Measurements from ENCODE around the gene PTPRN2.
"Not testable (repeated sequence)": the region's sequence is repeated elsewhere in the genome, so short reads cannot be mapped to it uniquely, and the experiment has no call there.

Gene PTPRN2

GRCh38 chr7:158626289-158626688, 38.7 kb upstream of the PTPRN2 start:
- peaks cover 11 to 79% of the 10 kb centered on the region in 2 donors for H3K36me3 ChIP-seq (replicated peaks in 1 of 2; ENCODE audit: control insufficient read depth in 2 of 2, insufficient read depth in 2 of 2, low read length in 2 of 2)
- H4K91ac ChIP-seq (ENCODE audit: low read depth, low read length, poor library complexity), result not testable (repeated sequence)

GRCh38 chr7:158623241-158623640, 35.6 kb upstream of the PTPRN2 start:
- Histone ChIP-seq H3K27me3 (ENCODE audit: control insufficient read depth in 3 of 3, insufficient read depth in 3 of 3, low read depth in 1 of 3, low read length in 3 of 3) (no peaks in the 10 kb centered on the region), H2AK5ac (ENCODE audit: low read depth, low read length) (no peak overlapping the region), H2BK12ac (ENCODE audit: low read length) (no peak overlapping the region), H3K9ac (ENCODE audit: low read depth, low read length, poor library complexity) (no peak overlapping the region), H3K4me3 (ENCODE audit: low read length in 2 of 2) (no peak overlapping the region), H3K36me3 (replicated peaks in 1 of 2; ENCODE audit: control insufficient read depth in 2 of 2, insufficient read depth in 2 of 2, low read length in 2 of 2) (peaks cover 2 to 61% of the 10 kb centered on the region in 2 donors), H2AFZ (ENCODE audit: low read length) (no peak overlapping the region), H3K4ac (ENCODE audit: low read length) (no peak overlapping the region), H3K9me3 (replicated peaks in 1 of 2; ENCODE audit: control insufficient read depth in 2 of 2, insufficient read depth in 1 of 2, low read depth in 1 of 2, low read length in 2 of 2) (peaks cover 0 to 2% of the 10 kb centered on the region in 2 donors), H3K4me2 (ENCODE audit: insufficient read depth, low read length, poor library complexity, severe bottlenecking) (no peak overlapping the region), H3K18ac (ENCODE audit: low read length) (no peak overlapping the region), H2BK120ac (ENCODE audit: low read depth, low read length) (no peak overlapping the region), H2BK15ac (ENCODE audit: low read length) (no peak overlapping the region), H3K4me1 (ENCODE audit: control insufficient read depth in 2 of 2, insufficient read depth in 1 of 2, low read depth in 1 of 2, low read length in 2 of 2) (no peaks in the 10 kb centered on the region), H4K8ac (ENCODE audit: low read depth, low read length) (no peak overlapping the region), H2BK5ac (ENCODE audit: low read length) (no peak overlapping the region), H3K23ac (ENCODE audit: low read depth, low read length, poor library complexity) (no peak overlapping the region), H4K91ac (ENCODE audit: low read depth, low read length, poor library complexity) (no peak overlapping the region), H3K79me1 (ENCODE audit: low read depth, low read length) (no peaks in the 10 kb centered on the region), H3K27ac (replicated peaks; ENCODE audit: low read length) (no peak overlapping the region), H3K14ac (ENCODE audit: low read length) (no peak overlapping the region)
- DNase-seq (ENCODE audit: low spot score), result no peak
- no CpG with 5 or more reads among the region's 13 CpGs for WGBS, 2 donors (ENCODE audit: extremely low coverage in 2 of 2, insufficient read length in 2 of 2, insufficient replicate concordance in 1 of 2)

More at GRCh38 chr7:158626289-158626688, 38.7 kb upstream of the PTPRN2 start:
- H3K18ac ChIP-seq (ENCODE audit: low read length); DNase-seq (ENCODE audit: low spot score); H2BK5ac ChIP-seq (ENCODE audit: low read length); H4K8ac ChIP-seq (ENCODE audit: low read depth, low read length); H2BK12ac ChIP-seq (ENCODE audit: low read length); H3K9ac ChIP-seq (ENCODE audit: low read depth, low read length, poor library complexity); H3K23ac ChIP-seq (ENCODE audit: low read depth, low read length, poor library complexity); H2BK120ac ChIP-seq (ENCODE audit: low read depth, low read length); H3K79me1 ChIP-seq (ENCODE audit: low read depth, low read length); H3K9me3 ChIP-seq (replicated peaks in 1 of 2; ENCODE audit: control insufficient read depth in 2 of 2, insufficient read depth in 1 of 2, low read depth in 1 of 2, low read length in 2 of 2); H3K4me1 ChIP-seq (ENCODE audit: control insufficient read depth in 2 of 2, insufficient read depth in 1 of 2, low read depth in 1 of 2, low read length in 2 of 2); H3K27me3 ChIP-seq (ENCODE audit: control insufficient read depth in 3 of 3, insufficient read depth in 3 of 3, low read depth in 1 of 3, low read length in 3 of 3); H3K4me2 ChIP-seq (ENCODE audit: insufficient read depth, low read length, poor library complexity, severe bottlenecking); H2BK15ac ChIP-seq (ENCODE audit: low read length); H3K14ac ChIP-seq (ENCODE audit: low read length); H2AFZ ChIP-seq (ENCODE audit: low read length); H2AK5ac ChIP-seq (ENCODE audit: low read depth, low read length); H3K27ac ChIP-seq (replicated peaks; ENCODE audit: low read length); H3K4ac ChIP-seq (ENCODE audit: low read length); H3K4me3 ChIP-seq (ENCODE audit: low read length in 2 of 2): not testable (repeated sequence)
- WGBS, 2 donors (ENCODE audit: extremely low coverage in 2 of 2, insufficient read length in 2 of 2, insufficient replicate concordance in 1 of 2), result no CpG with 5 or more reads among the region's 8 CpGs

GRCh38 chr7:158620839-158621441, 33.3 kb upstream of the PTPRN2 start:
- Histone ChIP-seq H3K4me1 (ENCODE audit: control insufficient read depth in 2 of 2, insufficient read depth in 1 of 2, low read depth in 1 of 2, low read length in 2 of 2) (no peaks in the 10 kb centered on the region), H3K79me1 (ENCODE audit: low read depth, low read length) (no peaks in the 10 kb centered on the region), H3K4me2 (ENCODE audit: insufficient read depth, low read length, poor library complexity, severe bottlenecking) (no peak overlapping the region), H3K18ac (ENCODE audit: low read length) (no peak overlapping the region), H3K27ac (replicated peaks; ENCODE audit: low read length) (no peak overlapping the region), H3K36me3 (replicated peaks in 1 of 2; ENCODE audit: control insufficient read depth in 2 of 2, insufficient read depth in 2 of 2, low read length in 2 of 2) (peaks cover 0 to 51% of the 10 kb centered on the region in 2 donors), H3K14ac (ENCODE audit: low read length) (no peak overlapping the region), H2BK15ac (ENCODE audit: low read length) (no peak overlapping the region), H2BK120ac (ENCODE audit: low read depth, low read length) (no peak overlapping the region), H2AFZ (ENCODE audit: low read length) (no peak overlapping the region), H2BK12ac (ENCODE audit: low read length) (no peak overlapping the region), H3K9me3 (replicated peaks in 1 of 2; ENCODE audit: control insufficient read depth in 2 of 2, insufficient read depth in 1 of 2, low read depth in 1 of 2, low read length in 2 of 2) (no peaks in the 10 kb centered on the region), H3K27me3 (ENCODE audit: control insufficient read depth in 3 of 3, insufficient read depth in 3 of 3, low read depth in 1 of 3, low read length in 3 of 3) (no peaks in the 10 kb centered on the region), H2AK5ac (ENCODE audit: low read depth, low read length) (no peak overlapping the region), H3K4ac (ENCODE audit: low read length) (no peak overlapping the region), H3K9ac (ENCODE audit: low read depth, low read length, poor library complexity) (no peak overlapping the region), H2BK5ac (ENCODE audit: low read length) (no peak overlapping the region), H4K8ac (ENCODE audit: low read depth, low read length) (no peak overlapping the region), H4K91ac (ENCODE audit: low read depth, low read length, poor library complexity) (no peak overlapping the region), H3K23ac (ENCODE audit: low read depth, low read length, poor library complexity) (no peak overlapping the region), H3K4me3 (ENCODE audit: low read length in 2 of 2) (no peak overlapping the region)
- DNase-seq (ENCODE audit: low spot score), result no peak
- WGBS, 2 donors (ENCODE audit: extremely low coverage in 2 of 2, insufficient read length in 2 of 2, insufficient replicate concordance in 1 of 2), result no CpG with 5 or more reads among the region's 6 CpGs

GRCh38 chr7:158620418-158620817, 32.8 kb upstream of the PTPRN2 start:
- Histone ChIP-seq H3K27me3 (ENCODE audit: control insufficient read depth in 3 of 3, insufficient read depth in 3 of 3, low read depth in 1 of 3, low read length in 3 of 3) (no peaks in the 10 kb centered on the region), H3K18ac (ENCODE audit: low read length) (no peak overlapping the region), H3K9ac (ENCODE audit: low read depth, low read length, poor library complexity) (no peak overlapping the region), H4K8ac (ENCODE audit: low read depth, low read length) (no peak overlapping the region), H2BK5ac (ENCODE audit: low read length) (no peak overlapping the region), H3K79me1 (ENCODE audit: low read depth, low read length) (no peaks in the 10 kb centered on the region), H3K9me3 (replicated peaks in 1 of 2; ENCODE audit: control insufficient read depth in 2 of 2, insufficient read depth in 1 of 2, low read depth in 1 of 2, low read length in 2 of 2) (no peaks in the 10 kb centered on the region), H2BK120ac (ENCODE audit: low read depth, low read length) (no peak overlapping the region), H3K4me2 (ENCODE audit: insufficient read depth, low read length, poor library complexity, severe bottlenecking) (no peak overlapping the region), H3K36me3 (replicated peaks in 1 of 2; ENCODE audit: control insufficient read depth in 2 of 2, insufficient read depth in 2 of 2, low read length in 2 of 2) (peaks cover 0 to 53% of the 10 kb centered on the region in 2 donors), H3K4me3 (ENCODE audit: low read length in 2 of 2) (no peak overlapping the region), H2AFZ (ENCODE audit: low read length) (no peak overlapping the region), H3K23ac (ENCODE audit: low read depth, low read length, poor library complexity) (no peak overlapping the region), H4K91ac (ENCODE audit: low read depth, low read length, poor library complexity) (no peak overlapping the region), H3K4ac (ENCODE audit: low read length) (no peak overlapping the region), H3K4me1 (ENCODE audit: control insufficient read depth in 2 of 2, insufficient read depth in 1 of 2, low read depth in 1 of 2, low read length in 2 of 2) (no peaks in the 10 kb centered on the region), H2AK5ac (ENCODE audit: low read depth, low read length) (no peak overlapping the region), H3K27ac (replicated peaks; ENCODE audit: low read length) (no peak overlapping the region), H2BK12ac (ENCODE audit: low read length) (no peak overlapping the region), H3K14ac (ENCODE audit: low read length) (no peak overlapping the region), H2BK15ac (ENCODE audit: low read length) (no peak overlapping the region)
- DNase-seq (ENCODE audit: low spot score), result no peak
- no CpG with 5 or more reads among the region's 5 CpGs for WGBS, 2 donors (ENCODE audit: extremely low coverage in 2 of 2, insufficient read length in 2 of 2, insufficient replicate concordance in 1 of 2)
